ENCODE data around the gene PPP2R1B.

PPP2R1B gene

DNA sequence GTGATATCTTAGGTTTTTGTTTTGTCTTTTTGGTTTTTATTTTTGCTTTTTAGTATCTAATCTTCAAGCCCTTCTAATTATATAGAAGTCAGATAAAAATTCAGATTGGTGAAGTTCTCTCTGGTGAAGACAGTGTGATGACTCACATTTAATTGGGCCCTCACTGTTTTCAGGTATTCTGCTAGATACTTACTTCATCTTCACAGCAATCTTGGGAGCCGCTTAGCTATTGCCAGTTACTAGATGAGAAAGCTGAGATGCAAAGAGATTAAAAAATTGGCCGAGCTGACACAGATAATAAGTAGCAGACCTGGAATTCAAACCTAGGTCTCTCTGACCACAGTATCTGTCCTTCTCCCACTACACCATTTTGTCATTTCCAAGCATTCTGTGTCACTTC is 75.0 kb downstream of the PPP2R1B start:
- Histone ChIP-seq H3K4me2 (ENCODE audit: low read length) (no peak overlapping the region), H3K27ac (ENCODE audit: low read depth, low read length) (no peak overlapping the region), H3K79me2 (ENCODE audit: control insufficient read depth, low read length) (peaks cover 4% of the 10 kb centered on the region; the same call in 1 of the 2 replicates), H3K9me3 (ENCODE audit: control insufficient read depth, insufficient read depth, low read length) (no peaks in the 10 kb centered on the region), H3K9me2 (replicated peaks; ENCODE audit: control insufficient read depth, low read length) (no peaks in the 10 kb centered on the region), H3K4me1 (ENCODE audit: control insufficient read depth, low read length) (peaks cover 34% of the 10 kb centered on the region), H3K36me3 (ENCODE audit: control insufficient read depth, low read length) (peaks cover 14% of the 10 kb centered on the region), H4K20me1 (ENCODE audit: control insufficient read depth, insufficient read depth, low read depth, low read length) (no peaks in the 10 kb centered on the region), H3K27me3 (ENCODE audit: control insufficient read depth, low read length) (no peaks in the 10 kb centered on the region), H3F3A (ENCODE audit: control insufficient read depth, insufficient read depth) (peaks cover 15% of the 10 kb centered on the region), H3K4me3 (ENCODE audit: low read length) (no peak overlapping the region)
- TF ChIP-seq EZH2phosphoT487 (IDR thresholded peaks at IDR 0.05; ENCODE audit: borderline replicate concordance, low read length) = no peak
- TF ChIP-seq, protein P1, sequence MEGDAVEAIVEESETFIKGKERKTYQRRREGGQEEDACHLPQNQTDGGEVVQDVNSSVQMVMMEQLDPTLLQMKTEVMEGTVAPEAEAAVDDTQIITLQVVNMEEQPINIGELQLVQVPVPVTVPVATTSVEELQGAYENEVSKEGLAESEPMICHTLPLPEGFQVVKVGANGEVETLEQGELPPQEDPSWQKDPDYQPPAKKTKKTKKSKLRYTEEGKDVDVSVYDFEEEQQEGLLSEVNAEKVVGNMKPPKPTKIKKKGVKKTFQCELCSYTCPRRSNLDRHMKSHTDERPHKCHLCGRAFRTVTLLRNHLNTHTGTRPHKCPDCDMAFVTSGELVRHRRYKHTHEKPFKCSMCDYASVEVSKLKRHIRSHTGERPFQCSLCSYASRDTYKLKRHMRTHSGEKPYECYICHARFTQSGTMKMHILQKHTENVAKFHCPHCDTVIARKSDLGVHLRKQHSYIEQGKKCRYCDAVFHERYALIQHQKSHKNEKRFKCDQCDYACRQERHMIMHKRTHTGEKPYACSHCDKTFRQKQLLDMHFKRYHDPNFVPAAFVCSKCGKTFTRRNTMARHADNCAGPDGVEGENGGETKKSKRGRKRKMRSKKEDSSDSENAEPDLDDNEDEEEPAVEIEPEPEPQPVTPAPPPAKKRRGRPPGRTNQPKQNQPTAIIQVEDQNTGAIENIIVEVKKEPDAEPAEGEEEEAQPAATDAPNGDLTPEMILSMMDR (IDR thresholded peaks at IDR 0.05; ENCODE audit: low read depth, low read length, poor library complexity, severe bottlenecking) = no peak

DNA sequence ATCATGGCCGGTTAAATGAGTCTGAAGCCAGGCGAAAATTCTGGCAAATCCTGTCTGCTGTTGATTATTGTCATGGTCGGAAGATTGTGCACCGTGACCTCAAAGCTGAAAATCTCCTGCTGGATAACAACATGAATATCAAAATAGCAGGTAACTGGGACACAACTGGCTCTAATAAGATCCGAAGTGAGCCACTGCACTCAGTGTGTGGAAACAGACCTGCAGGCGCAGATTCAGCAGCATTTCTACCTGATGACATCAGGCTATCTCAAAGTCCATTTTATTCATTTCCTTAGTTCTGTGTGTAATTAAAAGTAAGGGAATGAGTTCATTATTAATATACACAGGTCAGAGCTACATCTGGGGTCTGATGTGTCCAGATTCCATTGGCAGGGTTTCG is 78.2 kb downstream of the PPP2R1B start:
- H3K9me2 ChIP-seq (replicated peaks; ENCODE audit: control insufficient read depth, low read length) = no peaks in the 10 kb centered on the region
- H3K36me3 ChIP-seq (ENCODE audit: control insufficient read depth, low read length) = peaks cover 21% of the 10 kb centered on the region
- H3K27ac ChIP-seq (ENCODE audit: low read depth, low read length) = no peak overlapping the region
- H3K9me3 ChIP-seq (ENCODE audit: control insufficient read depth, insufficient read depth, low read length) = no peaks in the 10 kb centered on the region
- H3K4me3 ChIP-seq (ENCODE audit: low read length) = no peak overlapping the region
- TF ChIP-seq EZH2phosphoT487 (IDR thresholded peaks at IDR 0.05; ENCODE audit: borderline replicate concordance, low read length) = no peak
- TF ChIP-seq, protein P1 (IDR thresholded peaks at IDR 0.05; ENCODE audit: low read depth, low read length, poor library complexity, severe bottlenecking) = no peak
- peaks cover 2% of the 10 kb centered on the region for H3K4me1 ChIP-seq (ENCODE audit: control insufficient read depth, low read length)
- no peaks in the 10 kb centered on the region for H3K27me3 ChIP-seq (ENCODE audit: control insufficient read depth, low read length)
- H4K20me1 ChIP-seq (ENCODE audit: control insufficient read depth, insufficient read depth, low read depth, low read length) = no peaks in the 10 kb centered on the region
- H3K4me2 ChIP-seq (ENCODE audit: low read length) = no peak overlapping the region
- H3K79me2 ChIP-seq (ENCODE audit: control insufficient read depth, low read length) = no peaks in the 10 kb centered on the region
- no peaks in the 10 kb centered on the region for H3F3A ChIP-seq (ENCODE audit: control insufficient read depth, insufficient read depth)

DNA sequence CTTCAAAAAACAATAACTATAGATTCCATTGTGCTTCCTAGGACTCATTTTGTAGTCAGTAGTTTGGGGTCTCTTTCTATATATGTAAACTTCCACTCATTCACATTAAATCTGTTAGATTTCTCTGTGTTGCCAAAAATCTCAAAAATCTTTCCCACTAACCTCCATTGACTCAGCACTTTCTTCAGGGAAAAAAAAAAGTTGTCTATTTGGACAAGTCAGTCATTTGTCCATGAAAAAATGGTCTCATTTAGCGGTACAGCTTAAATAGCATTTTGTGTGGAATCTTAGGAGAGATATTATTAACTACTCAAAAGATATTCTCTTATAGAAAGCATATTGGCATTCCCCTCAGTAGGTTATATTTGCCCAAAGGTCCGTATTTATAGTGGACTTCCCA is 81.9 kb downstream of the PPP2R1B start:
- TF ChIP-seq, protein P1 (IDR thresholded peaks at IDR 0.05; ENCODE audit: low read depth, low read length, poor library complexity, severe bottlenecking) = no peak
- TF ChIP-seq EZH2phosphoT487 (IDR thresholded peaks at IDR 0.05; ENCODE audit: borderline replicate concordance, low read length) = no peak

More for the DNA sequence above, 81.9 kb downstream of the PPP2R1B start:
- Histone ChIP-seq H3K36me3 (ENCODE audit: control insufficient read depth, low read length) (peaks cover 18% of the 10 kb centered on the region), H4K20me1 (ENCODE audit: control insufficient read depth, insufficient read depth, low read depth, low read length) (no peaks in the 10 kb centered on the region), H3K4me1 (ENCODE audit: control insufficient read depth, low read length) (no peaks in the 10 kb centered on the region), H3K9me3 (ENCODE audit: control insufficient read depth, insufficient read depth, low read length) (no peaks in the 10 kb centered on the region), H3K4me2 (ENCODE audit: low read length) (no peak overlapping the region), H3K79me2 (ENCODE audit: control insufficient read depth, low read length) (no peaks in the 10 kb centered on the region), H3K4me3 (ENCODE audit: low read length) (no peak overlapping the region), H3K9me2 (replicated peaks; ENCODE audit: control insufficient read depth, low read length) (no peaks in the 10 kb centered on the region), H3K27me3 (ENCODE audit: control insufficient read depth, low read length) (no peaks in the 10 kb centered on the region), H3K27ac (ENCODE audit: low read depth, low read length) (no peak overlapping the region), H3F3A (ENCODE audit: control insufficient read depth, insufficient read depth) (no peaks in the 10 kb centered on the region)
